ENCODE data around the gene ELFN2.

ELFN2 gene

DNA sequence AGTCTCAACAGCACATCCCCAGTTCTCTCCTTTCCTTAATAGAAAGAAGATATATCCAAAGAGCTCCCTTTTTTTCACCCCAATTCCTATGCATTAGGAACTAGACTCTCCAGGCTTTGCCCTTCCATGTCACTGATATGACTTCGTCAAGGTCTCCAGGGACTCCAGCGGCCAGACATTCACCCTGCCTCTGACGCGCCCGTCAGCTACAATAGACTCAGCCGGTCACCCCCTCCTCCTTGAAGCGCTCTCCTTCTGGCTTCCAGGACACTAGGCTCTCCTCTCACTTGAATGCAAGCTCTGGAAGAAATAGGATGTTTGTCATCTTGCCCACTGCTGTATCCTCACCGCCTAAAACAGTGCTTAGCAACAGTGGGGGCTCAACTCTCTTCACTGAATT is 14.9 kb upstream of the ELFN2 start:
- Histone ChIP-seq H3K4me1 (ENCODE audit: control insufficient read depth, low read length) (0 out of 2 replicates have a peak, but pooled peaks cover 3% of the 10 kb centered on the region), H3K4me2 (ENCODE audit: low read length) (no peak overlapping the region), H3K27me3 (ENCODE audit: control insufficient read depth, low read length) (peaks cover 11% of the 10 kb centered on the region), H4K20me1 (ENCODE audit: control insufficient read depth, insufficient read depth, low read depth, low read length) (no peaks in the 10 kb centered on the region), H3K9me2 (replicated peaks; ENCODE audit: control insufficient read depth, low read length) (no peaks in the 10 kb centered on the region), H3K27ac (ENCODE audit: low read depth, low read length) (no peak overlapping the region), H3K36me3 (ENCODE audit: control insufficient read depth, low read length) (no peaks in the 10 kb centered on the region), H3K4me3 (ENCODE audit: low read length) (no peak overlapping the region), H3K9me3 (ENCODE audit: control insufficient read depth, insufficient read depth, low read length) (peaks cover 4% of the 10 kb centered on the region; the same call in 1 of the 2 replicates), H3K79me2 (ENCODE audit: control insufficient read depth, low read length) (no peaks in the 10 kb centered on the region), H3F3A (ENCODE audit: control insufficient read depth, insufficient read depth) (no peaks in the 10 kb centered on the region)
- TF ChIP-seq, protein P1, sequence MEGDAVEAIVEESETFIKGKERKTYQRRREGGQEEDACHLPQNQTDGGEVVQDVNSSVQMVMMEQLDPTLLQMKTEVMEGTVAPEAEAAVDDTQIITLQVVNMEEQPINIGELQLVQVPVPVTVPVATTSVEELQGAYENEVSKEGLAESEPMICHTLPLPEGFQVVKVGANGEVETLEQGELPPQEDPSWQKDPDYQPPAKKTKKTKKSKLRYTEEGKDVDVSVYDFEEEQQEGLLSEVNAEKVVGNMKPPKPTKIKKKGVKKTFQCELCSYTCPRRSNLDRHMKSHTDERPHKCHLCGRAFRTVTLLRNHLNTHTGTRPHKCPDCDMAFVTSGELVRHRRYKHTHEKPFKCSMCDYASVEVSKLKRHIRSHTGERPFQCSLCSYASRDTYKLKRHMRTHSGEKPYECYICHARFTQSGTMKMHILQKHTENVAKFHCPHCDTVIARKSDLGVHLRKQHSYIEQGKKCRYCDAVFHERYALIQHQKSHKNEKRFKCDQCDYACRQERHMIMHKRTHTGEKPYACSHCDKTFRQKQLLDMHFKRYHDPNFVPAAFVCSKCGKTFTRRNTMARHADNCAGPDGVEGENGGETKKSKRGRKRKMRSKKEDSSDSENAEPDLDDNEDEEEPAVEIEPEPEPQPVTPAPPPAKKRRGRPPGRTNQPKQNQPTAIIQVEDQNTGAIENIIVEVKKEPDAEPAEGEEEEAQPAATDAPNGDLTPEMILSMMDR (IDR thresholded peaks at IDR 0.05; ENCODE audit: low read depth, low read length, poor library complexity, severe bottlenecking), result no peak
- TF ChIP-seq EZH2phosphoT487 (IDR thresholded peaks at IDR 0.05; ENCODE audit: borderline replicate concordance, low read length), result no peak

DNA sequence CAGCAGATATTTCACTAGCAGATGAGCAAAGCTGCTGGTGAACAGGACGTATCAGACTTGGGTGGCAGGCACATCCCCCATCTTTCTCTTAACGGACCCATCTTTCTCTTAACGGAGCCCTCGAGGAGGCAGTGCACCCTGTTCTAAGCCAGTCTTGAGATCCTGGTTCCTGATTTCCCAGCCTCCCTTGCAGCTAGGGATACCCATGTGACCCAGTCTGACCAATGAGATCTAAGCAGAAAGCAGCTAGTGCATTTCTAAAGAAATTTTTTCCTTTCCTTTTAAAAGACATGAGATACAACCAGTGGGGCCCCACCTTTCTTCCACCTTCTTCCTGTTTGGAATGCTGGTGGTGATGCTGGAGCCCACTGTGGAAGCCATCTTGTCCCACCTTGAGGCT is 13.6 kb upstream of the ELFN2 start:
- 0 out of 2 replicates have a peak, but pooled peaks cover 3% of the 10 kb centered on the region for H3K4me1 ChIP-seq (ENCODE audit: control insufficient read depth, low read length)
- H3K9me3 ChIP-seq (ENCODE audit: control insufficient read depth, insufficient read depth, low read length), result peaks cover 4% of the 10 kb centered on the region; the same call in 1 of the 2 replicates
- H3K4me2 ChIP-seq (ENCODE audit: low read length), result no peak overlapping the region
- H3K27ac ChIP-seq (ENCODE audit: low read depth, low read length), result no peak overlapping the region
- no peaks in the 10 kb centered on the region for H3K79me2 ChIP-seq (ENCODE audit: control insufficient read depth, low read length)
- H3K9me2 ChIP-seq (replicated peaks; ENCODE audit: control insufficient read depth, low read length), result no peaks in the 10 kb centered on the region
- H3K36me3 ChIP-seq (ENCODE audit: control insufficient read depth, low read length), result no peaks in the 10 kb centered on the region
- TF ChIP-seq, protein P1 (IDR thresholded peaks at IDR 0.05; ENCODE audit: low read depth, low read length, poor library complexity, severe bottlenecking), result no peak
- no peak for TF ChIP-seq EZH2phosphoT487 (IDR thresholded peaks at IDR 0.05; ENCODE audit: borderline replicate concordance, low read length)
- peaks cover 9% of the 10 kb centered on the region; the same call in 1 of the 2 replicates for H3K27me3 ChIP-seq (ENCODE audit: control insufficient read depth, low read length)
- no peaks in the 10 kb centered on the region for H4K20me1 ChIP-seq (ENCODE audit: control insufficient read depth, insufficient read depth, low read depth, low read length)
- H3K4me3 ChIP-seq (ENCODE audit: low read length), result no peak overlapping the region
- no peaks in the 10 kb centered on the region for H3F3A ChIP-seq (ENCODE audit: control insufficient read depth, insufficient read depth)

DNA sequence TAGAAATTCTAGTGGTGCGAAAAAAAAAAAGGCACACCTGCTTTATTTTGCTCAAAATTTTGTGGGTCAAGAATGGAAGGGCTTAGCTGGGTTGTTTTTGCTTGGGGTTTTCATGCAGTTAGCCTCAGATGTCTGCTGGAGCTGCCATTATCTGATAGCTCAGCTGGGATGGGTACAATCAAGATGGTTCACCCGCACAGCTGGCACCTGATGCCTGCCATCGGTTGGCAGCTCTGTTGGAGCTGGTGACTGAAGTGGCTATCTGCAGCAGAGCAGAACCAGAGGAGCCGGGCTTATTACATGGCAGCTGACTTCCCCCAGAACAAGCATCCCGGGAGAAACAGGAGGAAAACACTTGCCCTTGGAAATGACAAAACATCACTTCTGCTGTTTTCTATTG is 12.1 kb upstream of the ELFN2 start:
- H3K4me2 ChIP-seq (ENCODE audit: low read length), result no peak overlapping the region
- H3K79me2 ChIP-seq (ENCODE audit: control insufficient read depth, low read length), result no peaks in the 10 kb centered on the region
- no peaks in the 10 kb centered on the region for H3K36me3 ChIP-seq (ENCODE audit: control insufficient read depth, low read length)
- 0 out of 2 replicates have a peak, but pooled peaks cover 3% of the 10 kb centered on the region for H3K4me1 ChIP-seq (ENCODE audit: control insufficient read depth, low read length)
- no peaks in the 10 kb centered on the region for H4K20me1 ChIP-seq (ENCODE audit: control insufficient read depth, insufficient read depth, low read depth, low read length)
- peaks cover 14% of the 10 kb centered on the region for H3K27me3 ChIP-seq (ENCODE audit: control insufficient read depth, low read length)
- TF ChIP-seq, protein P1 (IDR thresholded peaks at IDR 0.05; ENCODE audit: low read depth, low read length, poor library complexity, severe bottlenecking), result no peak
- TF ChIP-seq EZH2phosphoT487 (IDR thresholded peaks at IDR 0.05; ENCODE audit: borderline replicate concordance, low read length), result no peak
- H3K9me3 ChIP-seq (ENCODE audit: control insufficient read depth, insufficient read depth, low read length), result peaks cover 4% of the 10 kb centered on the region; the same call in 1 of the 2 replicates
- H3F3A ChIP-seq (ENCODE audit: control insufficient read depth, insufficient read depth), result no peaks in the 10 kb centered on the region
- H3K4me3 ChIP-seq (ENCODE audit: low read length), result no peak overlapping the region
- H3K27ac ChIP-seq (ENCODE audit: low read depth, low read length), result no peak overlapping the region
- H3K9me2 ChIP-seq (replicated peaks; ENCODE audit: control insufficient read depth, low read length), result no peaks in the 10 kb centered on the region

All from DOHH2 (cell line).